Panc1 (cell line): ENCODE data around the gene RPL22L1. TPM values are rescaled to one million over a fixed set of nuclear protein-coding genes. Genes with fewer than 3 reads are reported as not detected.
"Not testable (repeated sequence)": the region's sequence is repeated elsewhere in the genome, so short reads cannot be mapped to it uniquely, and the experiment has no call there.

Experiments used
- ATAC-seq: fragments of 200-7000 bp; cut with Tn5 transposase; 2 replicates; pipeline ENCODE4 v1.9.1; 2020; ENCODE audit warnings: mild to moderate bottlenecking, moderate library complexity
- BruUV-seq: library from RNA; stranded (reverse); fragments of 400-500 nt; replicated peaks from 2 replicates; lab custom pipeline; 2021; lab: Mats Ljungman, UMichigan
- CTCF ChIA-PET: fragments of 300-600 bp; sonication (Branson Sonifier 250); formaldehyde crosslinking; loops from one replicate; lab custom pipeline; 2022; ENCODE audit warnings: antibody characterized with exemption; lab: Charles Lee
- POLR2A ChIA-PET: fragments of 300-600 bp; sonication (Branson Sonifier 250); formaldehyde crosslinking; loops from one replicate; lab custom pipeline; 2022; ENCODE audit warnings: antibody characterized with exemption; lab: Charles Lee
- DNase-seq: peaks from one replicate; pipeline ENCODE4 v3.0.0-alpha.2; 2010; ENCODE audit warnings: low read depth, low spot score
- H3K27ac ChIP-seq: 2 replicates; pipeline ENCODE4 v1.5.1; 2011; ENCODE audit warnings: mild to moderate bottlenecking, low read length, inconsistent platforms
- H3K27me3 ChIP-seq: fragments of 200-500 bp; sonication (Bioruptor generic); 2 replicates; pipeline ENCODE4 v1.6.0; 2014; ENCODE audit warnings: low read length, inconsistent platforms; ENCODE audit not compliant: control insufficient read depth, insufficient read depth
- H3K36me3 ChIP-seq: fragments of 200-500 bp; sonication (Bioruptor generic); 2 replicates; pipeline ENCODE4 v1.5.1; 2014; ENCODE audit warnings: inconsistent platforms, mild to moderate bottlenecking, low read length, moderate library complexity; ENCODE audit not compliant: control insufficient read depth, insufficient read depth
- H3K4me1 ChIP-seq: 2 replicates; pipeline ENCODE4 v1.5.1; 2011; ENCODE audit warnings: inconsistent platforms, mild to moderate bottlenecking, low read length, moderate library complexity; ENCODE audit not compliant: control insufficient read depth, insufficient read depth
- H3K4me3 ChIP-seq, 2 experiments: 2 replicates each; pipeline ENCODE4 v1.5.1; 2011 to 2012; ENCODE audit warnings: low read depth in 2 of 2, low read length in 2 of 2, mild to moderate bottlenecking in 2 of 2, inconsistent platforms in 1 of 2, moderate library complexity in 1 of 2
- H3K9me3 ChIP-seq: fragments of 200-500 bp; sonication (Bioruptor generic); 2 replicates; pipeline ENCODE4 v1.5.1; 2014; ENCODE audit warnings: low read depth, mild to moderate bottlenecking, inconsistent platforms, low read length, moderate library complexity; ENCODE audit not compliant: control insufficient read depth, insufficient read depth
- CTCF ChIP-seq: fragments of 450-650 bp; IDR thresholded peaks from 2 replicates; pipeline ENCODE4 v1.5.1; 2017; ENCODE audit warnings: mild to moderate bottlenecking
- POLR2AphosphoS5 ChIP-seq: IDR thresholded peaks from 2 replicates; pipeline ENCODE4 v1.6.1; 2012; ENCODE audit warnings: mild to moderate bottlenecking, low read depth, low read length, moderate library complexity
- REST ChIP-seq, 2 experiments: IDR thresholded peaks; 2 replicates each; pipeline ENCODE4 v1.6.1; 2011 to 2012; ENCODE audit warnings: low read depth in 2 of 2, control low read depth in 1 of 2, low read length in 1 of 2, mild to moderate bottlenecking in 1 of 2, moderate library complexity in 1 of 2; ENCODE audit not compliant: insufficient read depth in 1 of 2
- SIN3A ChIP-seq: IDR thresholded peaks from 2 replicates; pipeline ENCODE4 v1.6.1; 2012; ENCODE audit warnings: low read depth, mild to moderate bottlenecking, low read length, moderate library complexity, borderline replicate concordance; ENCODE audit not compliant: insufficient read depth
- TCF7L2 ChIP-seq: IDR thresholded peaks from 2 replicates; pipeline ENCODE4 v1.6.1; 2011; ENCODE audit warnings: mild to moderate bottlenecking, low read depth, low read length, inconsistent platforms
- in situ Hi-C: cut with HindIII; loops from 2 replicates; pipeline ENCODE4 v1.10.0; 2016; ENCODE audit warnings: low sequenced_read_pairs, low pct_unique_long_range_greater_than_20kb
- intact Hi-C: fragments of 100-400 bp; cut with micrococcal nuclease; formaldehyde crosslinking; loops from one replicate; pipeline ENCODE4 v1.10.0; 2022; ENCODE audit not compliant: unreplicated experiment
- total RNA-seq: library from RNA; stranded (reverse); gene quantifications from one replicate; pipeline ENCODE4 v1.2.1, GENCODE V29; 2021; ENCODE audit not compliant: unreplicated experiment

The RPL22L1 gene
- total RNA-seq, 1 experiment from 2014 or later, result 35.2 TPM

GRCh38 chr3:170877311-170877710, 7.3 kb upstream of the RPL22L1 start:
- H3K27me3 ChIP-seq, CTCF ChIA-PET, H3K4me3 ChIP-seq, intact Hi-C loops, H3K36me3 ChIP-seq, H3K27ac ChIP-seq, H3K9me3 ChIP-seq, ATAC-seq, POLR2A ChIA-PET, DNase-seq, BruUV-seq, H3K4me1 ChIP-seq, in situ Hi-C loops: not testable (repeated sequence)

- intact Hi-C loops, result no loop called here
- POLR2A ChIA-PET, result interaction anchor here (0.6 kb wide), 1 partner anchor 332 kb away, joined by 5 read pairs; no protein-coding TSS in a partner anchor
- ATAC-seq, result no peak
- no TSS peak for BruUV-seq
- in situ Hi-C loops, result no loop called here
- Histone ChIP-seq H3K4me3 (no peak overlapping the region), H3K36me3 (no peaks in the 10 kb centered on the region), H3K9me3 (no peaks in the 10 kb centered on the region), H3K27ac (no peak overlapping the region), H3K4me1 (peaks cover 3% of the 10 kb centered on the region; the same call in 1 of the 2 replicates), H3K27me3 (no peaks in the 10 kb centered on the region)
- no peak for TF ChIP-seq POLR2AphosphoS5
- TF ChIP-seq CTCF, result no peak
- no peak for TF ChIP-seq SIN3A
- TF ChIP-seq REST (IDR thresholded peaks at IDR 0.05; ENCODE audit: insufficient read depth in 1 of 2, low read depth in 2 of 2, low read length in 1 of 2), result no peak
- TF ChIP-seq TCF7L2, result no peak
- DNase-seq, result no peak
- CTCF ChIA-PET, result no interaction called here
Observed at GRCh38 chr3:170876537-170876936, 6.5 kb upstream of the RPL22L1 start.

GRCh38 chr3:170869239-170869590, 780 bp downstream of the RPL22L1 start:
- Histone ChIP-seq H3K36me3 (peaks cover 34% of the 10 kb centered on the region), H3K27ac (peak overlapping the region; percentile 98), H3K4me1 (peaks cover 24% of the 10 kb centered on the region), H3K4me3 (peak overlapping the region; percentile 91 to 99), H3K9me3 (no peaks in the 10 kb centered on the region), H3K27me3 (no peaks in the 10 kb centered on the region)
- no TSS peak for BruUV-seq
- ChIA-PET POLR2A (interaction anchor here (0.7 to 2.2 kb wide), 7 partner anchors 13 to 455 kb away, joined by 3 to 9 read pairs (median 7); partner anchors contain the start of gene EIF5A2), CTCF (no interaction called here)
- no peak for DNase-seq
- in situ Hi-C loops (no loop called here), intact Hi-C loops (no loop called here)
- TF ChIP-seq SIN3A (no peak), TCF7L2 (no peak), REST (IDR thresholded peaks at IDR 0.05; ENCODE audit: insufficient read depth in 1 of 2, low read depth in 2 of 2, low read length in 1 of 2) (no peak), POLR2AphosphoS5 (no peak), CTCF (no peak)
- no peak for ATAC-seq
